Kidney epithelial cell (primary cell): ENCODE data around the gene CDH5. TPM values are rescaled to one million over a fixed set of nuclear protein-coding genes. Genes with fewer than 3 reads are reported as not detected.

Experiments
- DNase-seq: peaks from one replicate; pipeline ENCODE4 v3.0.0-alpha.2; 2010; ENCODE audit warnings: low read depth
- H3K27me3 ChIP-seq: 2 replicates; pipeline ENCODE4 v1.6.0; 2011; ENCODE audit warnings: low read length; ENCODE audit not compliant: control insufficient read depth, insufficient read depth
- H3K36me3 ChIP-seq: 2 replicates; pipeline ENCODE4 v1.5.1; 2011; ENCODE audit warnings: low read length; ENCODE audit not compliant: control insufficient read depth, insufficient read depth
- H3K4me3 ChIP-seq: 2 replicates; pipeline ENCODE4 v1.5.1; 2011; ENCODE audit warnings: low read depth, mild to moderate bottlenecking, control low read depth, low read length
- total RNA-seq: library from RNA; depleted of rRNA; stranded (reverse); fragments of >200 nt; gene quantifications from 2 replicates; pipeline ENCODE4 v1.2.3, GENCODE V29; 2015
- TF ChIP-seq, protein P1 (sequence below): IDR thresholded peaks from 2 replicates; pipeline ENCODE4 v1.5.1; 2011; ENCODE audit warnings: mild to moderate bottlenecking, moderate library complexity, low read length, control low read depth, inconsistent platforms; ENCODE audit not compliant: insufficient read depth, poor library complexity, severe bottlenecking

The CDH5 gene
- total RNA-seq, 1 donor from 2014 or later: 0.67 TPM

DNA sequence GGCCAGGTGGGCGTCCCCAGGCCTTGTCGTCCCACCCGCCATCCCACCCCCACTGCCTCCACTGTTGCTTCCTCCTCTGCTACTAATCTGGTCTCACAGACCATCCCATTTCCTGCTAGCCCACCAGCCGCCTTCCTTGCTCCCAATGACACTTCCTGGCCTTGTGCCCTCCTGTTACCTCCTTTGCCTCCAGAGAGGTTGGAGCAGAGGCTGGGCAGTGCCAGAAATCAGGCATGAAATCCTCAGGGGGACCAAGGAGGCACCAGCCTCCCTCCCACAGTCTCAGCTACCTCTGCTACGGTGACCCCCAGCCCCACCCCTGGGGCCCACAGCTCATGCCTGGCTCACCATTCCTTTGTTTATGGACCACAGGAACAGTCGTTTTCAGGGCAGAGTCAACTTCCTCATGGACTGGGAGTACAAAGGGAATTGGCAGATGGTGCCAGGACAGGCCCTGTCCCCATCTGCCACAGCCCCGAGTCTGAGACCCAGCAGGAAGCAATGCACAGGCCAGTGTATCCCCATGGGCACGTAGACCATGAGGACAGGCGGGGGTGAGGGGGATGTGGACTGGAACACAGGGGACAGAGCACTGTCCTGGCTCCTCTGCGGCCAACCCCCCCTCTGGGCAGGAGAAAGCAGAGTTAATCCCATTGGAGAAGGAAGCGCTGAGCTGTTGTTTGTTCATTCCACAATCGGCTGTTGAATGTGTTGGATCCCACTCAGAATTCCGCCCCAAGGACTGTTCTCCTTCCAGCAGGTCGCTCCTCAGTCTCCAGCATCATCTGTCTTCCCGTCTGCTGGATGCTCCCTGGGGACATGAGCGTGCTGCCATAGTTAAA is 2.2 kb upstream of the CDH5 start:
- H3K27me3 ChIP-seq: no peaks in the 10 kb centered on the region
- TF ChIP-seq, protein P1, sequence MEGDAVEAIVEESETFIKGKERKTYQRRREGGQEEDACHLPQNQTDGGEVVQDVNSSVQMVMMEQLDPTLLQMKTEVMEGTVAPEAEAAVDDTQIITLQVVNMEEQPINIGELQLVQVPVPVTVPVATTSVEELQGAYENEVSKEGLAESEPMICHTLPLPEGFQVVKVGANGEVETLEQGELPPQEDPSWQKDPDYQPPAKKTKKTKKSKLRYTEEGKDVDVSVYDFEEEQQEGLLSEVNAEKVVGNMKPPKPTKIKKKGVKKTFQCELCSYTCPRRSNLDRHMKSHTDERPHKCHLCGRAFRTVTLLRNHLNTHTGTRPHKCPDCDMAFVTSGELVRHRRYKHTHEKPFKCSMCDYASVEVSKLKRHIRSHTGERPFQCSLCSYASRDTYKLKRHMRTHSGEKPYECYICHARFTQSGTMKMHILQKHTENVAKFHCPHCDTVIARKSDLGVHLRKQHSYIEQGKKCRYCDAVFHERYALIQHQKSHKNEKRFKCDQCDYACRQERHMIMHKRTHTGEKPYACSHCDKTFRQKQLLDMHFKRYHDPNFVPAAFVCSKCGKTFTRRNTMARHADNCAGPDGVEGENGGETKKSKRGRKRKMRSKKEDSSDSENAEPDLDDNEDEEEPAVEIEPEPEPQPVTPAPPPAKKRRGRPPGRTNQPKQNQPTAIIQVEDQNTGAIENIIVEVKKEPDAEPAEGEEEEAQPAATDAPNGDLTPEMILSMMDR: no peak
- H3K4me3 ChIP-seq: no peak overlapping the region
- no peaks in the 10 kb centered on the region for H3K36me3 ChIP-seq
- no peak for DNase-seq

- Histone ChIP-seq H3K36me3 (no peaks in the 10 kb centered on the region), H3K27me3 (no peaks in the 10 kb centered on the region), H3K4me3 (no peak overlapping the region)
- TF ChIP-seq, protein P1: no peak
- DNase-seq: no peak
Measured at GRCh38 chr16:66364959-66365306, 1.6 kb upstream of the CDH5 start.

DNA sequence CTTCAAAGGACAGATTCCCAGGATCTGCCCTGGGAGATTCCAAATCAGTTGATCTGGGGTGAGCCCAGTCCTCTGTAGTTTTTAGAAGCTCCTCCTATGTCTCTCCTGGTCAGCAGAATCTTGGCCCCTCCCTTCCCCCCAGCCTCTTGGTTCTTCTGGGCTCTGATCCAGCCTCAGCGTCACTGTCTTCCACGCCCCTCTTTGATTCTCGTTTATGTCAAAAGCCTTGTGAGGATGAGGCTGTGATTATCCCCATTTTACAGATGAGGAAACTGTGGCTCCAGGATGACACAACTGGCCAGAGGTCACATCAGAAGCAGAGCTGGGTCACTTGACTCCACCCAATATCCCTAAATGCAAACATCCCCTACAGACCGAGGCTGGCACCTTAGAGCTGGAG is 840 bp upstream of the CDH5 start:
- no peak for DNase-seq
- TF ChIP-seq, protein P1: no peak
- Histone ChIP-seq H3K27me3 (no peaks in the 10 kb centered on the region), H3K36me3 (no peaks in the 10 kb centered on the region), H3K4me3 (no peak overlapping the region)

DNA sequence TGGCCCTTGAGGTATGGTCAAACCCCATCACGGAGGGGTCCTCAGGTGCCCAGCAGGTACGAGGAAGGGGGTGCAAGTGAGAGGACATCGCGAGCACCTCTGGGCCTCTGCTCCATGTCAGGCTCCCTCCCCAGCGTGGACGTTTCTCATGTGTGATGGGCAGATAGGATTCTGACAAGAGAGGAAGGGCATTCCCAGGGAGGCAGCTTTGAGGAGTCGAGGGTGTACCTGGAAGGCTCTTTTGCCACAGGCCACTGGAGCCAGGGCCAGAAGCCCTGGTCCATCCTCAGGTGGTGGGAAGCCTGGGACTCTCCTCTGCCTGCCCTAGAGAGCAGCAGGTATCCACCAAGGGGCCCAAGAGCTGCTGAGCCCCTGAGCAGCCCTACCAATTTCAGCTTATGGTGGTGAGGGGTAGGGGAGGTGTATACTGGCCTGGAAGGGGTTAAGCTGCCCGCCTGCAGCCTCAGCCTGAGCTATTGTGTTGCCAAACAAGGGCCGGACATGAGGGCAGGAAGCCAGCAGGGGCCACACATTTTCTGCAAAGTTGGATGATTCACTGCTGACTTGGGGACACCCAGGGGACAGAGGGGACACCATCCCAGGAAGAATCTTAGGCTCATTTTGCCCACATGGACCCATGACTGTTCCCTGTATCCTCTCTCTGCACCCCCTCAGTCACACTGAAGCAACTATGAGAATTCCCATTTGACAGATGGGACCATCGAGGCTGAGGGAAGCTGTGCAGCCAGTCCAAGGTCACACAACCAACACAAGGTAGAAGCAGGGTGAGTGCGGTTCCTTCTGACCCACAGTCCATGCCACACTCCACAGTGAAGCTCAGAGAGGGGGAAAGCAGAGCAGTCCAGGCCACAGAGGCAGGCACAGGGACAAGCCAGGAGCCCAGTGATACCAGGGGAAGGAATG is 1.7 kb downstream of the CDH5 start:
- no peak for DNase-seq

GRCh38 chr16:66369055-66369592 is 2.6 kb downstream of the CDH5 start:
- Histone ChIP-seq H3K36me3 (no peaks in the 10 kb centered on the region), H3K27me3 (peaks cover 3% of the 10 kb centered on the region), H3K4me3 (no peak overlapping the region)
- TF ChIP-seq, protein P1: no peak
- no peak for DNase-seq

More for the DNA sequence above, 1.7 kb downstream of the CDH5 start:
- Histone ChIP-seq H3K27me3 (no peaks in the 10 kb centered on the region), H3K4me3 (no peak overlapping the region), H3K36me3 (no peaks in the 10 kb centered on the region)
- TF ChIP-seq, protein P1: no peak
